H1 (cell line): ENCODE data around the gene MT4. TPM values are rescaled to one million over a fixed set of nuclear protein-coding genes. Genes with fewer than 3 reads are reported as not detected.
A peak's percentile ranks its signal among the peaks of the same experiment; 100 is the strongest.

ENCODE experiments used
- CTCF ChIA-PET: fragments of 300-600 bp; sonication (Branson Sonifier 250); formaldehyde crosslinking; loops from one replicate; lab custom pipeline; 2021; ENCODE audit not compliant: partially characterized antibody; lab: Charles Lee
- POLR2A ChIA-PET: fragments of 300-600 bp; sonication (Branson Sonifier 250); formaldehyde crosslinking; loops from one replicate; lab custom pipeline; 2021; ENCODE audit warnings: inconsistent platforms; ENCODE audit not compliant: partially characterized antibody; lab: Charles Lee
- DNase-seq, 2 experiments: peaks; one replicate each; pipeline versions ENCODE4 v3.0.0 to v3.0.0-alpha.2; 2010 to 2022; ENCODE audit warnings: low spot score in 2 of 2, low read depth in 1 of 2, mixed read lengths in 1 of 2
- FAIRE-seq: peaks from 2 replicates; lab custom pipeline; 2011; peaks lifted over from hg19 to GRCh38; lab: Jason Lieb, UNC
- H2AFZ ChIP-seq: 2 replicates; pipeline ENCODE4 v1.8.1; 2012; ENCODE audit warnings: low read length, inconsistent platforms
- H2AK5ac ChIP-seq: 2 replicates; pipeline ENCODE4 v1.6.1; 2013; ENCODE audit warnings: low read depth, low read length
- H2BK120ac ChIP-seq: replicated peaks from 2 replicates; pipeline ENCODE3; 2013; ENCODE audit warnings: low read depth, low read length, inconsistent platforms
- H2BK12ac ChIP-seq: 2 replicates; pipeline ENCODE4 v1.6.1; 2013; ENCODE audit warnings: low read depth, low read length
- H2BK15ac ChIP-seq: 2 replicates; pipeline ENCODE4 v1.6.1; 2013; ENCODE audit warnings: low read length
- H2BK20ac ChIP-seq: 2 replicates; pipeline ENCODE4 v1.6.1; 2013; ENCODE audit warnings: low read length
- H2BK5ac ChIP-seq: 2 replicates; pipeline ENCODE4 v1.6.1; 2013; ENCODE audit warnings: low read depth, low read length
- H3K14ac ChIP-seq: 2 replicates; pipeline ENCODE4 v1.6.1; 2013; ENCODE audit warnings: inconsistent platforms; ENCODE audit not compliant: insufficient read length
- H3K18ac ChIP-seq: 2 replicates; pipeline ENCODE4 v1.6.1; 2013; ENCODE audit warnings: low read length; ENCODE audit errors: extremely low read depth
- H3K23ac ChIP-seq: 2 replicates; pipeline ENCODE4 v1.6.1; 2013; ENCODE audit warnings: inconsistent platforms; ENCODE audit not compliant: insufficient read length
- H3K23me2 ChIP-seq: 2 replicates; pipeline ENCODE4 v1.6.1; 2013; ENCODE audit warnings: low read depth, low read length
- H3K27ac ChIP-seq: 2 replicates; pipeline ENCODE4 v1.6.1; 2011; ENCODE audit warnings: low read depth, low read length, inconsistent platforms
- H3K27me3 ChIP-seq, 4 experiments: replicated peaks in 1 of 4; 1 replicate in 1 of 4; 2 replicates in 3 of 4; pipeline versions ENCODE4 v1.6.1 to v1.8.1; 2011 to 2013; ENCODE audit warnings: low read length in 3 of 4, mild to moderate bottlenecking in 3 of 4, inconsistent platforms in 2 of 4, mixed read lengths in 2 of 4, moderate library complexity in 1 of 4; ENCODE audit not compliant: control insufficient read depth in 3 of 4, insufficient read depth in 3 of 4; ENCODE audit errors: extremely low read depth in 1 of 4
- H3K36me3 ChIP-seq, 4 experiments: 2 replicates each; pipeline versions ENCODE4 v1.6.1 to v1.8.1; 2011 to 2013; ENCODE audit warnings: mild to moderate bottlenecking in 4 of 4, low read length in 3 of 4, moderate library complexity in 2 of 4, control low read depth in 1 of 4, inconsistent platforms in 1 of 4; ENCODE audit not compliant: insufficient read depth in 4 of 4, control insufficient read depth in 2 of 4
- H3K4ac ChIP-seq: replicated peaks from 2 replicates; pipeline ENCODE3; 2013; ENCODE audit warnings: low read length, low read depth, mixed read lengths, inconsistent platforms; ENCODE audit not compliant: insufficient read length
- H3K4me1 ChIP-seq, 4 experiments: replicated peaks in 1 of 4; 1 replicate in 1 of 4; 2 replicates in 3 of 4; pipeline versions ENCODE4 v1.6.1 to v1.8.1; 2011 to 2013; ENCODE audit warnings: low read length in 3 of 4, inconsistent platforms in 2 of 4, mixed read lengths in 1 of 4; ENCODE audit not compliant: insufficient read depth in 4 of 4, control insufficient read depth in 3 of 4
- H3K4me2 ChIP-seq, 2 experiments: 2 replicates each; pipeline versions ENCODE4 v1.6.1 to v1.8.1; 2011 to 2013; ENCODE audit warnings: low read depth in 2 of 2, low read length in 2 of 2, control low read depth in 1 of 2, inconsistent platforms in 1 of 2, mild to moderate bottlenecking in 1 of 2; ENCODE audit not compliant: insufficient read depth in 1 of 2
- H3K4me3 ChIP-seq, 4 experiments: fragments of 200-600, 300-600 bp in 1 of 4; sonication (generic), shearing (Covaris generic), sonication (Bioruptor Twin) in 1 of 4; 2 replicates each; pipeline versions ENCODE4 v1.5.1 to v1.8.1; 2011 to 2016; ENCODE audit warnings: low read length in 4 of 4, low read depth in 3 of 4, control low read depth in 2 of 4, inconsistent platforms in 2 of 4, mild to moderate bottlenecking in 2 of 4, mixed read lengths in 1 of 4, moderate library complexity in 1 of 4; ENCODE audit not compliant: insufficient read depth in 2 of 4; ENCODE audit errors: extremely low read depth in 1 of 4
- H3K56ac ChIP-seq: replicated peaks from 2 replicates; pipeline ENCODE3; 2013; ENCODE audit warnings: low read depth, mild to moderate bottlenecking, mixed read lengths, low read length, inconsistent platforms; ENCODE audit not compliant: insufficient read length
- H3K79me1 ChIP-seq: 2 replicates; pipeline ENCODE4 v1.6.1; 2013; ENCODE audit warnings: low read depth, low read length, control low read depth
- H3K79me2 ChIP-seq, 2 experiments: 2 replicates each; pipeline versions ENCODE4 v1.6.1 to v1.8.1; 2012 to 2013; ENCODE audit warnings: low read length in 2 of 2, mild to moderate bottlenecking in 2 of 2, inconsistent platforms in 1 of 2; ENCODE audit not compliant: insufficient read depth in 2 of 2, control insufficient read depth in 1 of 2
- H3K9ac ChIP-seq, 4 experiments: replicated peaks in 1 of 4; 1 replicate in 1 of 4; 2 replicates in 3 of 4; pipeline versions ENCODE4 v1.6.1 to v1.8.1; 2011 to 2013; ENCODE audit warnings: low read depth in 3 of 4, low read length in 3 of 4, control low read depth in 2 of 4, mild to moderate bottlenecking in 2 of 4, moderate library complexity in 2 of 4, inconsistent platforms in 1 of 4; ENCODE audit errors: extremely low read depth in 1 of 4
- H3K9me3 ChIP-seq, 2 experiments: 2 replicates each; pipeline versions ENCODE4 v1.6.1 to v1.8.1; 2012 to 2013; ENCODE audit warnings: mild to moderate bottlenecking in 2 of 2, moderate library complexity in 2 of 2, control low read depth in 1 of 2, inconsistent platforms in 1 of 2, low read depth in 1 of 2, low read length in 1 of 2, mixed read lengths in 1 of 2; ENCODE audit not compliant: insufficient read depth in 2 of 2
- H4K20me1 ChIP-seq, 2 experiments: replicated peaks in 1 of 2; 2 replicates each; pipeline versions ENCODE3 to v1.8.1; 2011 to 2013; ENCODE audit warnings: inconsistent platforms in 2 of 2, low read length in 2 of 2, mild to moderate bottlenecking in 1 of 2; ENCODE audit not compliant: insufficient read depth in 2 of 2, control insufficient read depth in 1 of 2
- H4K5ac ChIP-seq: 2 replicates; pipeline ENCODE4 v1.6.1; 2013; ENCODE audit warnings: low read length, low read depth, mixed read lengths, inconsistent platforms; ENCODE audit not compliant: insufficient read length
- H4K8ac ChIP-seq: 2 replicates; pipeline ENCODE4 v1.8.0; 2013; ENCODE audit warnings: mild to moderate bottlenecking, moderate library complexity, low read length, inconsistent platforms; ENCODE audit not compliant: insufficient read depth; ENCODE audit errors: extremely low read depth
- H4K91ac ChIP-seq: replicated peaks from 2 replicates; pipeline ENCODE3; 2013; ENCODE audit warnings: low read length, mixed read lengths, inconsistent platforms; ENCODE audit not compliant: insufficient read length
- FOSL1 ChIP-seq: IDR thresholded peaks from 2 replicates; pipeline ENCODE4 v1.6.1; 2011; ENCODE audit warnings: mild to moderate bottlenecking, low read depth, low read length, moderate library complexity; ENCODE audit not compliant: insufficient read depth
- WGBS, 2 experiments: shearing (Covaris generic) in 1 of 2; methylation state at CpG; one replicate each; pipeline versions ENCODE4 v1.1.6 to v1.1.7; 2013 to 2015; ENCODE audit warnings: low lambda C conversion rate in 2 of 2, mixed read lengths in 2 of 2, inconsistent platforms in 1 of 2, low coverage in 1 of 2, missing lambda C conversion rate in 1 of 2; ENCODE audit not compliant: insufficient replicate concordance in 2 of 2, insufficient coverage in 1 of 2, insufficient read length in 1 of 2; ENCODE audit errors: extremely low coverage in 1 of 2, missing lambda C conversion rate in 1 of 2; 5-methylcytosine and 5-hydroxymethylcytosine counted together
- polyA plus RNA-seq, 7 experiments: library from polyadenylated mRNA; depleted of rRNA in 3 of 7; stranded (reverse) in 5 of 7; unstranded in 2 of 7; fragments of >200 nt in 5 of 7; fragments of 200-250 nt in 2 of 7; gene quantifications; 1 replicate in 5 of 7; 2 replicates in 1 of 7; 4 replicates in 1 of 7; pipeline versions ENCODE4 v1.2.1 to v1.2.3, GENCODE V29; 2011 to 2013; ENCODE audit warnings: missing spikeins in 2 of 7, mixed read lengths in 2 of 7
- total RNA-seq: library from RNA; stranded (reverse); fragmentation: NEBNext Ultra II Directional; extraction: Animal tissue kit (Norgen Biotek cat#: 25700); gene quantifications from 2 replicates; pipeline ENCODE4 v1.2.1, GENCODE V29; 2021

Gene MT4
- total and polyA plus RNA-seq, 2 of the 8 experiments (the other 6 are each of a cell fraction or from before 2014, with no cell fraction given): not detected

GRCh38 chr16:56588781-56589140 is 23.9 kb downstream of the MT4 start:
- H2BK12ac ChIP-seq: no peak overlapping the region
- H3K79me2 ChIP-seq: no peaks in the 10 kb centered on the region
- H3K4me3 ChIP-seq: peak overlapping the region; percentile 28 to 65 (median 34)
- H3K9me3 ChIP-seq: no peaks in the 10 kb centered on the region
- POLR2A ChIA-PET: interaction anchor here (0.6 kb wide), 1 partner anchor 48 kb away, joined by 4 read pairs; no protein-coding TSS in a partner anchor
- FAIRE-seq (no peak), DNase-seq (no peak)
- peak overlapping the region; percentile 88 to 92 for H3K4me2 ChIP-seq
- H4K20me1 ChIP-seq: peaks cover 2 to 4% of the 10 kb centered on the region in 2 experiments
- CTCF ChIA-PET: interaction anchor here (0.8 to 2.0 kb wide), 5 partner anchors 12 to 64 kb away, joined by 3 to 11 read pairs (median 3); no protein-coding TSS in a partner anchor
- no peak overlapping the region for H2BK5ac ChIP-seq
- no peak overlapping the region for H2AFZ ChIP-seq
- H3K56ac ChIP-seq: no peak overlapping the region
- no peak for TF ChIP-seq FOSL1
- H3K18ac ChIP-seq: 0 out of 2 replicates have a peak overlapping the region, but pooled peaks have one; percentile 32
- no peak overlapping the region for H3K27ac ChIP-seq
- H3K23ac ChIP-seq: no peak overlapping the region
- no peak overlapping the region for H2AK5ac ChIP-seq
- no peak overlapping the region for H4K91ac ChIP-seq
- H4K8ac ChIP-seq: no peak overlapping the region
- no peak overlapping the region for H2BK20ac ChIP-seq
- H3K36me3 ChIP-seq: no peaks in the 10 kb centered on the region
- H3K79me1 ChIP-seq: no peaks in the 10 kb centered on the region
- no peak overlapping the region; a peak in 1 of 7 replicates for H3K9ac ChIP-seq
- H3K23me2 ChIP-seq: peaks cover 8% of the 10 kb centered on the region; the same call in 1 of the 2 replicates
- H4K5ac ChIP-seq: no peak overlapping the region
- no peak overlapping the region for H2BK120ac ChIP-seq
- no peak overlapping the region for H2BK15ac ChIP-seq
- no peak overlapping the region for H3K14ac ChIP-seq
- peaks cover 0 to 13% (median 4%) of the 10 kb centered on the region in 4 experiments; a peak in 5 of 7 replicates for H3K4me1 ChIP-seq
- no peak overlapping the region for H3K4ac ChIP-seq
- 59% methylated on average over 9 of the region's 9 CpGs; no CpG with 5 or more reads in 1 of the 2 experiments for WGBS, 2 experiments
- H3K27me3 ChIP-seq: peaks cover 20 to 52% (median 43%) of the 10 kb centered on the region in 4 experiments
